ENCODE results near the gene FHIP1B. TPM values are rescaled to one million over a fixed set of nuclear protein-coding genes. Genes with fewer than 3 reads are reported as not detected.

The FHIP1B gene
- total and polyA plus RNA-seq, 2 donors from 2014 or later, result 35.1 to 42.5 TPM

- no peak for DNase-seq
- H3K9me3 ChIP-seq (ENCODE audit: control insufficient read depth in 2 of 3, insufficient read depth in 1 of 3, low read length in 3 of 3), result no peaks in the 10 kb centered on the region
- no peak for FAIRE-seq
These were observed 36.8 kb downstream of the FHIP1B start for GRCh38 chr11:6197466-6198200.

DNA sequence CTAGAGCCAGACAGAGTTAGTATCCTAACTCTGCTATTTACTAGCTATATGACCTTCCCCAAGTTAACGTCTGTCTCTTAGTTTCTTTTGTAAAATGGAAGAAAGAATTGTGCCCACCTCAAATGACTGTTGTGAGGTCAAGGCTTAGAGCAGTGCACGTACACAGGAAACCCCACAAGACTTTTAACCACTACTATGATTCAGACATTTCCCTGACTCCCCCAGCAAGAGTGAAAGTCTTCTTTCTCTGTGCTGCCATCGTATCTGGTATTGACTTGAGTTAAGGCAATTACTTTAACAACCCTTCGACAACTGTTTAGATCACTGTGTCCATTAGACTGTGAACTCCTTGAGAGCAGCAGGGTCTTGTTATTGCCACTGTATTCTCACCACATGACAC is 38.0 kb downstream of the FHIP1B start:
- Histone ChIP-seq H3K4me1 (ENCODE audit: control insufficient read depth in 2 of 3, insufficient read depth in 2 of 3, low read depth in 1 of 3, low read length in 3 of 3) (no peaks in the 10 kb centered on the region), H3K27ac (ENCODE audit: low read depth in 2 of 2, low read length in 2 of 2) (no peak overlapping the region), H3K9me3 (ENCODE audit: control insufficient read depth in 2 of 3, insufficient read depth in 1 of 3, low read length in 3 of 3) (no peaks in the 10 kb centered on the region), H3K36me3 (ENCODE audit: control insufficient read depth in 2 of 3, insufficient read depth in 3 of 3, low read length in 3 of 3) (no peaks in the 10 kb centered on the region), H3K27me3 (ENCODE audit: control insufficient read depth, insufficient read depth, low read length) (no peaks in the 10 kb centered on the region), H3K4me3 (ENCODE audit: low read length in 3 of 3) (no peak overlapping the region), H3K9ac (ENCODE audit: low read length in 3 of 3) (no peak overlapping the region)
- intact Hi-C loops (cut with DNase I), result no loop called here
- DNase-seq (no peak), FAIRE-seq (no peak)
- TF ChIP-seq CTCF (IDR thresholded peaks at IDR 0.05; ENCODE audit: borderline replicate concordance, extremely low read depth, insufficient read depth), result no peak

More at GRCh38 chr11:6197466-6198200, 36.8 kb downstream of the FHIP1B start:
- intact Hi-C loops (cut with DNase I), result no loop called here
- no peaks in the 10 kb centered on the region for H3K36me3 ChIP-seq (ENCODE audit: control insufficient read depth in 2 of 3, insufficient read depth in 3 of 3, low read length in 3 of 3)
- no peak for TF ChIP-seq CTCF (IDR thresholded peaks at IDR 0.05; ENCODE audit: borderline replicate concordance, extremely low read depth, insufficient read depth)
- no peak overlapping the region for H3K9ac ChIP-seq (ENCODE audit: low read length in 3 of 3)
- H3K4me1 ChIP-seq (ENCODE audit: control insufficient read depth in 2 of 3, insufficient read depth in 2 of 3, low read depth in 1 of 3, low read length in 3 of 3), result no peaks in the 10 kb centered on the region
- H3K27me3 ChIP-seq (ENCODE audit: control insufficient read depth, insufficient read depth, low read length), result no peaks in the 10 kb centered on the region
- H3K4me3 ChIP-seq (ENCODE audit: low read length in 3 of 3), result no peak overlapping the region
- no peak overlapping the region for H3K27ac ChIP-seq (ENCODE audit: low read depth in 2 of 2, low read length in 2 of 2)

GRCh38 chr11:6194065-6194581 is 40.3 kb downstream of the FHIP1B start:
- Histone ChIP-seq H3K27ac (ENCODE audit: low read depth in 2 of 2, low read length in 2 of 2) (no peak overlapping the region), H3K27me3 (ENCODE audit: control insufficient read depth, insufficient read depth, low read length) (no peaks in the 10 kb centered on the region), H3K36me3 (ENCODE audit: control insufficient read depth in 2 of 3, insufficient read depth in 3 of 3, low read length in 3 of 3) (no peaks in the 10 kb centered on the region), H3K4me1 (ENCODE audit: control insufficient read depth in 2 of 3, insufficient read depth in 2 of 3, low read depth in 1 of 3, low read length in 3 of 3) (no peaks in the 10 kb centered on the region), H3K9me3 (ENCODE audit: control insufficient read depth in 2 of 3, insufficient read depth in 1 of 3, low read length in 3 of 3) (no peaks in the 10 kb centered on the region), H3K9ac (ENCODE audit: low read length in 3 of 3) (no peak overlapping the region), H3K4me3 (ENCODE audit: low read length in 3 of 3) (no peak overlapping the region)
- no peak for TF ChIP-seq CTCF (IDR thresholded peaks at IDR 0.05; ENCODE audit: borderline replicate concordance, extremely low read depth, insufficient read depth)
- DNase-seq (no peak), FAIRE-seq (no peak)
- intact Hi-C loops (cut with DNase I), result no loop called here
